ENCODE measurements around the gene BLVRB.
"Not testable (repeated sequence)": the region's sequence is repeated elsewhere in the genome, so short reads cannot be mapped to it uniquely, and the experiment has no call there.

Gene BLVRB

DNA sequence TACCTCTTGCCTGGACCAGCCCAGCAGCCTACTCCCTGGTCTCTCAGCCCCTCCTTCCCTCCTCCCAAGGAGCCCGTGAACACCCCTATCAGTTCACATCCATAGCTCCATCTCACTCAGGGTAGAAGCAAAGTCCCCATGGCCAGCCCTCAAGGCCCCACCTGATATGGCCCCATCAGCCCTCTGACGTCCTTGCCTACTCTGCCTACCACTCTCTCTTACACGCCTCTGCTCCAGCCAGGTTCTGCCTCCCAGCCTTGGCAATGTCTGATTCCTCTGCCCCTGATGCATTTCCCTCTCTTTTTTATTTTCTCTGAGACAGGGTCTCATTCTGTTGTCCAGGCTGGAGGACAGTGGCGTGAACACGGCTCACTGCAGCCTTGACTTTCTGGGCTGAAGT is 13.5 kb downstream of the BLVRB start:
- in situ Hi-C loops (cut with MboI; ENCODE audit: low sequenced_read_pairs), result no loop called here

DNA sequence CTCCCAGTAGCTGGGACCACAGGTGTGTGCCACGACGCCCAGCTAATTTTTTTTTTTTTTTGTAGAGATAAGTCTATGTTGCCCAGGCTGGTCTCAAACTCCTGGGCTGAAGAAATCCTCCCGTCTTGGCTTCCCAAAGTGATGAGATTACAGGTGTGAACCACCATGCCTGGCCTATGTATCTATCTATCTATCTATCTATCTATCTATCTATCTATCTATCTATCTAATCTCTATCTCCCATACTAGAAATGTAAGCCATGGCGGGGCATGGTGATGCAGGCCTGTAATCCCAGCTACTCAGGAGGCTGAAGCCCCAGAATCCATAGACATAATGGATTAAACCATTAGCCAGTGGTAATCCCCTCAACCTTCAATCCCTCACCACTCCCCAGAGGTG is 14.9 kb downstream of the BLVRB start:
- in situ Hi-C loops (cut with MboI; ENCODE audit: low sequenced_read_pairs), result no loop called here

DNA sequence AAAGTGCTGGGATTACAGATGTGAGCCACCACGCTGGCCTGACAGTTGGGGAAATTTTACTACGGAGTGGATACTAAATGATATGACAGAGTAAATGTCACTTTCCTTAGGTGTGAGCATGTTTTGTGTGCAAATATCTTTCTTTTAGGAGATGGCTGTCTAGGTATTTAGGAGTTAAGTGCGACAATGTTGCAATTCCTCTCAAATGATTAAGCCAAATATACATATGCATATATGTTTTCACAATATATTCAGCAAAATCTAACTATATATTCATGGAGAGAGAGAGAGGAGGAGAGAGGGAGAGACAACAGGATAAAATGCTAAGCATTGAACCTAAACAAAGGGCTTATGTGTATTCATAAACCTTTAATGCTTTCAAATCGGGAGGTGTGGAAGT is 16.0 kb downstream of the BLVRB start:
- in situ Hi-C loops (cut with MboI; ENCODE audit: low sequenced_read_pairs), result no loop called here

DNA sequence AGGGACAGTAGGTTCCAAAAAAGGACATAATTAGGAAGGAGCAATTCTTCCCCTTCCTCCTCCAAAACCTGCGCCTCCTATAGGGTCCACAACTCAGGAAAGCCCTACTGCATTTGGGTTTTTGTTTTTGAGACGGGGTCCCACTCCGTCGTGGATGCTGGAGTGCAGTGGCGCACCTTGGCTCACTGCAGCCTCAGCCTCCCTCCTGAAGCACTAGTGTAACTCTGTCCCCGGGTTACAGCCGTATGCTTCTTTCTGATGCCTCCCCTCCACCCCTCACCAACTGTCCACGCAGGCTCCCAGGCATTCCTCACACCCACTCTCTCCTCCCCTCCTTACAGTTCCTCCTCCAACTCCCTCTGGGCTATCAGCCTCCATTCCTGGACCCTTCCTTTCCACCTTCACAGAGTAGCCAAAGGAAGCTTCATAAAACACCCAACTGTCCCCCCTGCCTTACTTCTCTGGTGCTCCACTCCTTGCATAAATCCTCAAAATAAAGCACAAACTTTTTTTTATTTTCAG is 19.2 kb downstream of the BLVRB start:
- in situ Hi-C loops (cut with MboI; ENCODE audit: low sequenced_read_pairs), result no loop called here

DNA sequence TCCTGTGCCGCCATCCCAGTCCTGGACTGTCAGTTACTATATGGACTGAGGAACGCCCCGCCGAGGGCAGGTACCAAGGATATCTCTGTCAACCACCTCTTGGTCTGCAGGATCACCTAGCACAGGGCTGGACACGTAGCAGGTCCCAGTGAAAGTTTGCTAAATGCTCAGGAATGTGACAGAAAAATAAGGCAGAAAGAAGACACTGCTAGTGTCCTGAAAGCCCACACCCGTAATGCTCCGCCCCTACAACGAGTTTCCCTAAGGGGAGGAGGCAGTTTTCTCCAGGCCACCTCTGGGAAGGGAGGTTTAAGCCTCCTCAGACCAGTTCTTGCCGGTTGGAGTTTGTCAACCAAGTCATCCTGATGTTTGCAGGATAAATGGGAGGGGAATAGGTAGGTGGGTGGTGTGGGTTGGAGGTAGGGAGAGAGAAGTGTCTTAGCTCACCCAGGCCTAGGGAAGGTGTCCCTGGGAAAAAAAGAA is 19.7 kb downstream of the BLVRB start:
- in situ Hi-C loops (cut with MboI; ENCODE audit: low sequenced_read_pairs), result no loop called here

DNA sequence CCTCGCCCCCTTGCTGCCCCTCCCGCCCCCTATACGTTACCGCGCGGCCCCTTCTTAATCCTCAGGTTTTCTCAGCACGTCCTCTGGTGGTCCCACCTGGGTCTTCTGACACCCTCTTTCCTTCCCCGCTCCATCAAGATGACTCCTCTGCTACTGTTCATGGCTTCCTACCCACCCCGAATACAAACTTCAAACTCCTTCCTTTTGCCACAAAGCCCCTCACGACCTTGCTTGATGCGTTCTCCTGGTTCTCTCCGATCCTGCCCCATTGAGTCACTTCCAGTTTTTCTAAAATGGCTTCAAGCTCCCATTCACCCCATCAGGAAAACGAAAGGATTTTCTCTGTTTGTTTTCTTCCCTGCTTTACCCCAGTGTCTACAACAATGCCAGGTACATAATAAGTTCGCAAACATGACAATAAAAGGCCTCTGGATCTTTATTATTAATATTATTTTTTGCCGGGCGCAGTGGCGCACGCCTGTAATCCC is 20.7 kb downstream of the BLVRB start:
- in situ Hi-C loops (cut with MboI; ENCODE audit: low sequenced_read_pairs), result no loop called here

DNA sequence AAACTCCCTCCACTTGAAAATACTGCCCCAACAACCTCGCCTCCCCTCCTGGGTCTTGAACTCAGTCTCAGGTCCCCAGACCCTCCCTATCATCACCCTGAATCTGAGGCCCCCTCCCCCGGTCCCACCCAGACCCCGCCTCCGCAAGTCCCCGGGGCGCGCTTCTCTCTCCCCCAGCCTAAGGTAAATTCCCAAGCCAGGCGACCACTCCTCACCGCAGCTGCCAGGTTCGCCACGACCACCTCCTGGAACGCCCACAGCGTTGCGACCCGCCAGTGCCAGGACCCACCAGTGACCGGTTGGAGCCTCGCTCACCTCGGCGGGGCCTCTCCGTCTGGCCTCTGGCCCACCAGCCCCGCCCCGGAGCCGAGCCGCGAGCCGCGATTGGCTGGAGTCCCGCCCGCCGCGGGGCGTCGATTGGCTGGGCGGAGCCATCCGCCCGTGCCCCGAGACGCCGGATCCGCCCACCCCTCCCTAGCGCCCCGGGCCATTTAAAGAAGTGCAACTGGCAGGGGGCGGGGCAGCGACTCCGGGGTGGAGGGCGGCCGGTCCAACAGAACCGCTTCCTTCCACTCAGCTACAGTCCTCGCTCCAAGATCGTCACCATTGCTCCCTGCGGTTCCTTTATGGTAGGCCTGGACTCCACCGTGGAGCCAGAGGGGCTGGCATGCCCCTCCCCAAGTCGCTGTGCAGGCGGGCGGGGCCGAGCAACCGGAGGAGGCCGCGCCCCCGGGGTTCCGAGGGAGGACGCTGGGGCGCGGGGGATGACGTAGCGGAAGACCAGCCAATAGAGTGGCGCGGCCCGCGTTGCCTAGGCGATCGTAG is 21.3 kb downstream of the BLVRB start, which contains the start of gene SERTAD3:
TSS of gene SERTAD3 (minus strand) at position 336 of the 825 bp plus-strand sequence. CDS start 2,255 bp downstream, outside the sequence.
- in situ Hi-C loops (cut with MboI; ENCODE audit: low sequenced_read_pairs), result no loop called here

DNA sequence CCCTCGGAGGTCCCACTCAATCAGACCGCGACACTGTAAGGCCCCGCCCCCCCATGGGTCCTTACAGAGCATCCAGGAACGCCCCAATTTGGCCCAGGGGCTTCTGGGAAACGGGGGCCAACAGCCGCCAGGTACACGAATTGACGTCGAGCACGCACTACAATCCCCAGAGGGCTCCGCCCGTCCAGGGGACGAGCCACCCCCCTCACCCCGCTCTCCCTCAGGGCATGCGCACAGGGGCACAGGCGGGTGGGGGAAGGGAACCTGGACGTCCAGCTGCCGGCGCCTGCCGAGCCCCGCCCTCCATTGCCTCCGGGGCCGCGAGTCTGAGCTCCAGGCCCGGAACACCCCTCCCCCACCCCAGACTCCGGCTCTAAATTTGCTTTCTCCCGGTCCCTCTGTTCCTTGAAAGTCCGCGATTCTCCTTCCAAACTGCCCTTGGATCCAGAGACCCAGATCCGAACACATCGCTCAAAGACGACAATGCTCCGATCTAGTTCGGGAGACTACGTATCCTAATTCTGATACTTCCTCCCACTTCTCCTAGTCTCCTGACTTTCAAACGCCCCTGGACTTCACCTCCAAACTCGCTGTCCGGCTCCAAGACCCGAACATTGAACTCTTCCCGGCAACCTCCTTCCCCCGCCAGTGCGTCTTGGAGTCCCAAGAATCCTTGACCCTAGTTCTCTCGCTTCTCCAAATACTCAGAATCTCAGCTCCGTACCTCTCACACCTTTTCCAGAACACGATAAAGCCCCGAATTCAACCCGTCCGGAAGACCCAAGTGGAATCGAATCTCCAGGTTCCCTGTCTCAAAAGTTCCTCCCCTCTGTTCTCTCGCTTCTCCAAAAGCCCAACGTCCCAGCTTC is 22.2 kb downstream of the BLVRB start:
- in situ Hi-C loops (cut with MboI; ENCODE audit: low sequenced_read_pairs), result no loop called here

DNA sequence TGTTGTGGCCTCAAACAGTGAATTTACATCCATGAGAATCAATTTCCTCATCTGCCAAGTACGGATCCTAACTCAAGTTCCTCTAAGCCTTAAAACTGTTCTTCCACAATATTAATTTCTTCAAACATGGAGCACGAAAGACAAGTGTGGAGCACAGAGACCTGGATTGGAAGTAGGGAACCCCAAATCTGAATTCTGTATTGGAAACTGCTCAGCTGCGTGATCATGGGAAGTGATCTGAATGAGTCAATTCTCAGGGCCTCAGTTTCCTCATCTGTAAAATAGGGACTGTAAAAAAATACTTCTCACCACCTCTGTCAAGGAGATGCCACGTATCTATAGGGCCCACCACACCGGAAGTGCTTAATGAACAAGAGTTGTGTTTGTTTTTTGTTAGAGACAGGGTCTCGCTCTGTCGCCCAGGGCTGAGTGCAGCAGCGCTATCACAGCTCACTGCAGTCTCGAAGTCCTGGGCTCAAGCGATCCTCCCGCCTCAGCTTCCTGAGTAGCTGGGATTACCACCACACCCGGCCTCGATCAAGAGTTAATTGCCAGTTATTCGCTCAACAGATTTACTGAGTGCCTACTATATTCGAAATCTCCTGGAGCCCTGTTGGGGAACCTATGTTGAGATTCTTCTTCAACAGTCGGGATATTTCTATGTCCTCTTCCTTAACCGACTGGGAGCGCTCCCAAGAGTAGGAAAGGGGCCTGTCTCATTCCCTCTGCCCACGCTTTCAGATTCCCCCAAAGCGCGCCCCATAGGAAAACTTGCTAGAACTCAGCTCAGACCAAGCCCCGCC is 23.0 kb downstream of the BLVRB start:
- in situ Hi-C loops (cut with MboI; ENCODE audit: low sequenced_read_pairs), result no loop called here

DNA sequence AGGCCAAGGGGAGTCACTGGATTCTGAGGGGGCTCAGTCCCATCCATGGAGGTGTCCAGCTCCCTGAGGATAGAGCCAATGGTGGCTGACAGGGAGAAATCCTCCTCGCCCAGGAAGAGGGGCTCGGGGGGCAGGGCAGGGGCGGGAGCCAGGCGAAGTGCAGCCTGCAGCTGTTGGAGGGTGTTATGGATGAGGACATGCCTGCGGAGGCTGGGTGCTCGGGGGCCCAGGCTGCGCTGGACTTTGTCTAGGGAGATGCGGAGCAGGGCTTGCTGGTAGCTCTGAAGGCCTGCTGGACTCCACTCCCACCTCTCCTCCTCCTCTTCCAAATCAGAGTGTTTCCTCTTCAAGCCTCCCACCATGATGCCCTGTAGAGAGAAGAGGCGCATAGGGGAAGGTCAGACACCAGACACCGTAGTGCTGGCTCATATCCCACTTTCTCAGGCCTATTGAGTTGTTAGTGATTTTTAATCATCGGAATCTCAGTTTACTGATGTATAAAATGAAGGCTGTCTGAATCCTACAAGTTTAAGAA is 23.8 kb downstream of the BLVRB start:
- in situ Hi-C loops (cut with MboI; ENCODE audit: low sequenced_read_pairs), result no loop called here

DNA sequence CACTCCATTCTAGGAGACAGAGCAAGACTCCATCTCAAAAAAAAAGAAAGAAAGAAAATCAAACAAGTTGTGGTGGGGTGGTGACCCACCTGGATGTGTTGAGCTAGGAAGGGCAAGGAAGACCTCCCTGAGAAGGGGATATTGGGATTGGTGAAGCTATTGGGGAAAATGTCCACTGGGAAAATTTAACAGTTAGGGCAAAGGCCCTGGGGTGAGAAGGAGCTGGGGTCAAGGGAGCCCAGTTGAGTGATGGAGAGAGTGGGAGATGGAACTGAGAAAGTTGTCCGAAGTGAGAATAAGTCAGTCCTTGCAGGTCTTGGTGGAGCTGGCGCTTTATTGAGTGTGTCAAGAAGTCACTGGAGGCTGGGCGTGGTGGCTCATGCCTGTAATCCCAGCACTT is 27.3 kb downstream of the BLVRB start:
- in situ Hi-C loops (cut with MboI; ENCODE audit: low sequenced_read_pairs), result no loop called here

DNA sequence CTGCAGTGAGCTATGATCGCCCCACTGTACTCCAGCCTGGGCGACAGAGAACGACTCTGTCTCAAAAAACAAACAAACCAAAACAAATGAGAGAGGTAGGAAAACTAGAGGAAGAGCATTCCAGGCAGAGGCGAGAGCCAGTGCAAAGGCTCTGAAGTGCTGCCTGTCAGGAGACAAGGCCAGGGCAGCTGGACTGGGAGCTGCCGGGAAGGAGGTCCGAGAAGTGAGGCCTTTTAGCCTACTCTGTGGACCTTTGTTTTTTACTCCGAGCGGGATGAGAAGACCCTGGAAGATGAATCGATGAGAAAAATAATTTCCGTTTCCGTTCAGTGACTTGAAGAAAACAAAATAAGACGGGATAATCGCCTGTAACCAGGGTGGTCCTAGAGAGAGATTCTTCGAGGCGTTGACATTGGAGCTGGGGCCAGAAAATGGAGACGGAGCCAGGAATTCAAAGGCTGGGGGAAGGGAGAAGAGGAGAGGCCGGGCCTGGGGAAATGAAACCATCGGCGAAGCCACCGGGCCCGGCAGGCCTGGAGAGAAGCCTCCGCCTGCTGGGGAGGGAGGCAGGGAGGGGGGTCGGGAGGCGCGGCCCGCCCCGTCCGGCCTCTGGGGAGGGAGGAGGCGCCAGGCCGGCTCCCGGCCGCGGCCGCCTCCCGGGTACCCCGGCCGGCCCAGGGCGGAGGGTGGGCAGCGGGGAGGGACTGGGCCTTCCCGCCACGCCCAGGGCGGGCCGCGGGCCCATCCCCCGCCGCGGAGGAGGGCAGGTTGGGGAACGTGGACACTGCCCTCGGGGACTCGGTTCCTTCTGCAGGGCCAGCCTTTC is 31.9 kb downstream of the BLVRB start:
- in situ Hi-C loops (cut with MboI; ENCODE audit: low sequenced_read_pairs), result no loop called here

DNA sequence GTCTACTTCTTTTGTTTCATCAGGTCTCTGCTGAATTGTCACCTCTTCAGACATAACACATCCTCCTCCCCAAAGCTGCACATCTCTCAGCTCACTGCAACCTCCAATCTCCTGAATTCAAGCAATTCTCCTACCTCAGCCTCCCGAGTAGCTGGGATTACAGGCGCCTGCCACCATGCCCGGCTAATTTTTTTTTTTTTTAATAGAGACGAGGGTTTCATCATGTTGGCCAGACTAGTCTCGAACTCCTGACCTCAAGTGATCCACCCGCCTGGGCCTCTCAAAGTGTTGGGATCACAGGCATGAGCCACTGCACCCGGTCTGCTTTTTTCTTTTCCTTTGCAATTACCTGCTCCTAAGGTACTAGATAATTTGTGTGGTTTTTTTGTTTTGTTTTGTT is 32.8 kb downstream of the BLVRB start:
- in situ Hi-C loops (cut with MboI; ENCODE audit: low sequenced_read_pairs), result not testable (repeated sequence)

DNA sequence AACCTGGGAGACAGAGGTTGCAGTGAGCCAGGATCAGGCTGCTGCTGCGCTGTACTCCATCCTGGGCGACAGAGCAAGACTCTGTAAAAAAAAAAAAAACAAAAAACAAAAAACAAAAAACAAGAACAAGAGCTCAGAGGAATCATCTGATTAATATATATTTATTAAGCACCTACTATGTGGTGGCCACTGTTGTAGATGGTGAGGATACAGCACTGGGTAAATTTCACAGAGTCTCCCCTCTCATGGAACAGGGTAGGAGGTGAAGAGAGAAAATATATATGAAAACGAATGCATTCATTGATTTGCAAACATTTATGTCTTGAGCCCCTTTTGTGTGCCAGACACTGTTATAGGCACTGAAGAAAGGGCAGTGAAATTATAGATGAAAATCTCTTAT is 33.8 kb downstream of the BLVRB start:
- in situ Hi-C loops (cut with MboI; ENCODE audit: low sequenced_read_pairs), result no loop called here

DNA sequence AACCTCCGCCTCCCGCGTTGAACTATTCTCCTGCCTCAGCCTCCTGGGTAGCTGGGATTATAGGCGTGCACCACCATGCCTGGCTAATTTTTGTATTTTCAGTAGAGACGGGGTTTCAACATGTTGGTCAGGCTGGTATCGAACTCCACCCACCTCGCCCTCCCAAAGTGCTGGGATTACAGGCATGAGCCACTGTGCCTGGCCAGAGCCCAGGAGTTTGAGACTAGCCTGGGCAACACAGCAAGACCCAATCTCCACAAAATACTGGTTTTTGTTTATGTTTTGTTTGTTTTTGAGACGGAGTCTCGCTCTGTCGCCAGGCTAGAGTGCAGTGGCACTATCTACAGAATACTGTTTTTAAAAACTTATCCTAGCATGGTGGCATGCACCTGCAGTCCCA is 35.3 kb downstream of the BLVRB start:
- in situ Hi-C loops (cut with MboI; ENCODE audit: low sequenced_read_pairs), result not testable (repeated sequence)

DNA sequence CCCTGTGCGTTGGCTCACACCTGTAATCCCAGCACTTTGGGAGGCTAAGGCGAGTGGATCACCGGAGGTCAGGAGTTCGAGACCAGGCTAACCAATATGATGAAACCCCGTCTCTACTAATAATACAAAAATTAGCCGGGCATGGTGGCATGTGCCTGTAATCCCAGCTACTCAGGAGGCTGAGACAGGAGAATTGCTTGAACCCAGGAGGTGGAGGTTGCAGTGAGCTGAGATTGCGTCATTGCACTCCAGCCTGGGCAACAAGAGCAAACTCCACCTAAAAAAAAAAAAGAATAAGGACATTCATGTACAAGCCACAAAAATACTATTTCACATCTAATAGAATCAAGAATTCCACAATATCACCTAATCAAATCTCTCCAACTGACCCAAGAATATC is 37.3 kb downstream of the BLVRB start:
- in situ Hi-C loops (cut with MboI; ENCODE audit: low sequenced_read_pairs), result not testable (repeated sequence)

DNA sequence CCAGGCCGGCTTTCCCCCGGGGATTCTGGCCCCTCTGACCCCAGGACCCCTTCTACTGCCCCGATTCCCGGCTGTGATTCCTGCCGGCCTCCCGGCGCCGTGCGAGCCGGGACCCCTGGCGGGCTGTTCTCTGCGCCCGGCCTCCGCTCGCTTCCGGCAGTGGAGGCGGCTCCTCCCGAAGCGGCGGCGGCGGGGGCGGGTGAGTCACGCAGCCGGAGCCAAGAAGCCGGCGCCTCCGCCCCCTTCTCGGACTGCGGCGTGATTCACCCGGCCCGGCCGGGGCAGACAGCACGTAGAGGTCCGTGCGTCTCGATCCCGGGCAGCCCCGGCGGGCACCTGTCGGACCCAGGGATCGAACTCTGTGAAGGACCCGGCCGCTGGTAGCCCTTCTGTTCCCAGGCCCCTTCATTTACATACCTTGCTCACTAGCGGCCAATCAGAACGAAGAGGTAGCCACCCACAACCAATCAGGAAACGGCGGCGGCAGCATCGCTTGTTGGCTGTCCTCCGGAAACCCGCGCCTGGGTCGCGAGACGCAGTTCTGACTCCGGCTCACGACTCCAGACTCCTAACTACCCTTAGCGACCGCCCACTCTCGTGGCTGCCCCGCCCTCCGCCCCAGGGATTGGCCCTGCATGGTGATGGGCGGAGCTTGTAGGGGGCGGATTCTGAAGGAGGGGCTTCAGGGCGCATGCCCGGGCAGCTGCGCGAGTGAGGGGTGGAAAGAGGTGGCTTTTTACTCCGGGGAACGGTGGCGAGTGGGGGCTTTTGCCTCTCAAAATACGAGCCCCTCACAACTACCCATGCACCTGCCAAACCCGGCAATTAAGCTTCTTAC is 39.9 kb downstream of the BLVRB start, which contains the start of gene SERTAD1:
TSS of gene SERTAD1 (minus strand) at position 543 of the 838 bp plus-strand sequence. CDS start 2,446 bp downstream, outside the sequence.
- in situ Hi-C loops (cut with MboI; ENCODE audit: low sequenced_read_pairs), result no loop called here
